GM18951 (cell line): ENCODE measurements around the gene PLCL2.

Source experiments
- POLR2A ChIP-seq: IDR thresholded peaks from 4 replicates; pipeline ENCODE4 v1.6.1; 2011; ENCODE audit warnings: mild to moderate bottlenecking; ENCODE audit not compliant: insufficient read length, insufficient read depth; ENCODE audit errors: extremely low read depth
- in situ Hi-C: fragments of 300-500 bp; cut with MboI; formaldehyde crosslinking; loops from one replicate; pipeline ENCODE4 v1.12.0; 2022; ENCODE audit warnings: low sequenced_read_pairs, mixed read lengths, inconsistent platforms; ENCODE audit not compliant: unreplicated experiment

The PLCL2 gene

GRCh38 chr3:17129556-17129955 lies 244.8 kb downstream of the PLCL2 start:
- no peak for TF ChIP-seq POLR2A
- in situ Hi-C loops: no loop called here

- in situ Hi-C loops: no loop called here
- TF ChIP-seq POLR2A: no peak
Measured at GRCh38 chr3:17130956-17131355, 246.2 kb downstream of the PLCL2 start.

GRCh38 chr3:17132286-17133115 lies 247.7 kb downstream of the PLCL2 start:
- in situ Hi-C loops: no loop called here
- no peak for TF ChIP-seq POLR2A

DNA sequence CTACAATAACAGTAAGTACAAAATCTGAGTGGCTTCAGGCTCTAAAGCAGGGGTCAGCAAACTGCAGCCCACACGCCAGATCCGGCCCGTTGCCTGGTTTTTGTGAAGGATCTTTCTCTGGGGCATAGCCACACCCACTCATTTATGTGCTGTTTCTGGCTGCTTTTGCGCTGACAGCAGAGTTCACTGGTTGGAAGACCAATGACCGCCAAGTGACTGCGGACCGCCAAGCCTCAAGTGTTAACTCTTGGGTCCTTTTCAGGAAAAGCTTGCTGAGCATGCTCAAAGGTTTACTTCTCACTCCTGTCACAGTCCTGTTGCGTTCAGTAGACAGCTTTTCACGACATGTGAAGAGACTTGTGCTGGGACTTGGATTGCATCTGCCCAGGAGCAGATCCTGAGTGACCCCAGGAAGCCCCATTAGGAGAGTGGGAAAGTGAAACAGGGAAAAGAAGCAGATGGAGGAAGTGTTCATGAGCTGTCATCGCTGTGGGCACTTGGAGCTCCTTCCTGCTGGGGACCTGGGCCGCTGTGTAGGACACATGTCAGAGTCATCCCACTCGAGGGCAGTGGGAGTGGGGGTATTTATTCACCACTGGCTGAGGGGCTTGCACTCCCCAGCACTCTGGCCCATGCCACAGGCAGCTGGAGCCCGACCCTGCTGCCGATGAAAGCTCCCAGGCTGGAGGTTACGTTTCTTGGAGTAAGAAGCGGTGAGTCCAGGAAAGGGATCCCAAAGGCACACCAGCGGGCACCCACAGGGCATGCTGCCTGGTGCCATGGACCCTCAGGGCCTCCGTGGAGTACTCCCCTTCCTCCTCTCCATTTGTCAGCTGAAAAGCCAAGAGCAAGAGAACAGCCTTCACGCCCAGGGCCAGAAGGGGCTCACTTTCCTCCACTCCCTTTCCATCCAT lies 249.1 kb downstream of the PLCL2 start:
- no peak for TF ChIP-seq POLR2A
- in situ Hi-C loops: no loop called here

DNA sequence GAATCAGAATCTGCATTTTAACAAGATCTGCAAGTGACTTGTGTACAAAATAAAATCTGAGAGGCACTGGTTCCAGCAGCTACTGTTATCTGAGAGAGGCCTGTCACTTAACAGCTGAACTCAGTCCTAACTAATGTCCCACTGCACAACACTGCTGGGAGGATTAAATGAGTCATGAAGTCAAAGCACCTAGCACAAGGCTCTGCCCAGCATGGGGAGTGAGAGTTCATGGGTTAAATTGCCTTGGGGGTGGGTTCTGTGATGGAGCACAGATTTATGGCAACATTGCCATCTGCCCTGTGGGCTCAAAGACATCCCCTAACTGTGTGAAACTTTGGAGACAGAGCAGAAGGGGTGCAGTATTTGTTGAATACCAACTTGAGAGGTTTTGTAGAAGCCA lies 250.9 kb downstream of the PLCL2 start:
- no peak for TF ChIP-seq POLR2A
- in situ Hi-C loops: no loop called here

DNA sequence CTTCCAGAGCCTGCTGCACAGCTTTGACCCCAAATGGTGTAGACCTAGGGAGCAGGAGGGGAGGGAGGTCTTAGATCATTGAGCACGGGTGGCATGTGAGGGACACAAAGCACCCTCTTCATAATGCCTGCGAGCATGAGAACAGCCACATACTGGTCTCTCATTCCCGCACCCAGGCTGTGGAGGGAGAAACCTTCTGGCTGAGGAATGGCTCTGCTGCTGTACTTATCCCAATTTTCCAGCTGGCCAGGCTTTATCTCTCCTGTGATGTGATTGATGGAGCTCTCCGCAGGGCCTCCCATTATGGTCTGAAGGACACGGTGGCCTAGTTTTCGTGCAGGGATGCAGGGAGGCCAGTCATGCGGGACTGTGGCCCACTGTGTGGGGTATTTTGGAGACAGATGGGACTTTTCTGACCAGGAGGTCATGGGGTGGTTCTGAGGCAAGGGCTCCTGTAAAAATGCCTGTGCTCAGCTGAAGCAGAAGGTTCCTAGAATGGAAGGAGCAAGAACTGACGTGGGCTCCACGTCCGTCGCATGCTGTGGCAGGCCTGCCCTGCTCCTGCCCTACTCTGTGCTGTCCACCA lies 251.5 kb downstream of the PLCL2 start:
- in situ Hi-C loops: no loop called here
- TF ChIP-seq POLR2A: no peak

- in situ Hi-C loops: no loop called here
- no peak for TF ChIP-seq POLR2A
Measured at GRCh38 chr3:17137321-17137826, 252.6 kb downstream of the PLCL2 start.

- TF ChIP-seq POLR2A: no peak
- in situ Hi-C loops: no loop called here
Measured at GRCh38 chr3:17138246-17139039, 253.7 kb downstream of the PLCL2 start.
